Heart left ventricle (tissue), 13 donors: ENCODE measurements around the gene PIK3R2.

ENCODE experiments used
- CTCF ChIP-seq, 12 donors: fragments of 200-600 bp; sonication (generic) in 4 of 12; IDR thresholded peaks; one replicate each; pipeline versions ENCODE4 v1.5.0 to v1.8.0; 2018 to 2022; ENCODE audit warnings: antibody characterized with exemption in 12 of 12, mild to moderate bottlenecking in 5 of 12
- POLR2A ChIP-seq, 2 donors: fragments of 450-650 bp; IDR thresholded peaks; one replicate each; pipeline ENCODE4 v1.6.1; 2017; ENCODE audit warnings: antibody characterized with exemption in 2 of 2, mild to moderate bottlenecking in 2 of 2, moderate library complexity in 2 of 2
- donor health status: ischemic (EF 13 %, LVEDD 7.1; RV severe dilation, severe dysfunction).
- donor health status: DM: no; HTN: yes; CAD: no.
- donor health status: DM: no; HTN: no; CAD: no.
- donor health status: ischemic (EF 25% LVEDD 6.9; RV normal size, moderate dysfunction).
- donor health status: ischemic (EF 25% LVEDD 5.7; RV mildly dilated, moderate dysfunction).
- donor health status: ischemic (EF 35%, LVEDD 5.7; RV mildly dilated, moderate dysfunction).
- donor health status: nonischemic (EF 11% LVEDD 7.7; RV severe dilation, severe dysfunction).
- donor health status: DM: yes; HTN: yes; CAD: no.
- donor health status: PGD.
- donor health status: ischemic (EF 29% LVEDD 5.4; RV normal size, mild dysfunction).
- donor health status: nonischemic (EF 23%, LVEDD 6.1; RV moderate dilation, normal function).

- TF ChIP-seq CTCF (IDR thresholded peaks at IDR 0.05) (no peak), POLR2A (IDR thresholded peaks at IDR 0.05) (no peak)
These were observed 9.1 kb upstream of the PIK3R2 start for GRCh38 chr19:18143902-18144301.
